Fibroblast of lung (primary cell): ENCODE results near the gene SFTPA2. TPM values are rescaled to one million over a fixed set of nuclear protein-coding genes. Genes with fewer than 3 reads are reported as not detected.
"Not testable (repeated sequence)": the region's sequence is repeated elsewhere in the genome, so short reads cannot be mapped to it uniquely, and the experiment has no call there.

Source experiments
- DNase-seq, 2 donors: peaks; one replicate each; pipeline versions ENCODE4 v3.0.0 to v3.0.0-alpha.2; 2010; ENCODE audit warnings: low read depth in 2 of 2
- H2AFZ ChIP-seq: 2 replicates; pipeline ENCODE4 v1.5.1; 2012; ENCODE audit warnings: low read length, control low read depth, inconsistent platforms
- H3K27ac ChIP-seq: 2 replicates; pipeline ENCODE4 v1.5.1; 2011; ENCODE audit warnings: low read length, control low read depth; ENCODE audit not compliant: insufficient read depth
- H3K27me3 ChIP-seq: 2 replicates; pipeline ENCODE4 v1.5.1; 2011; ENCODE audit warnings: mild to moderate bottlenecking, low read length; ENCODE audit not compliant: control insufficient read depth, insufficient read depth
- H3K36me3 ChIP-seq: 2 replicates; pipeline ENCODE4 v1.5.1; 2011; ENCODE audit warnings: low read length; ENCODE audit not compliant: control insufficient read depth, insufficient read depth
- H3K4me1 ChIP-seq: 2 replicates; pipeline ENCODE4 v1.5.1; 2011; ENCODE audit warnings: low read length; ENCODE audit not compliant: control insufficient read depth, insufficient read depth; ENCODE audit errors: extremely low read depth
- H3K4me2 ChIP-seq: 2 replicates; pipeline ENCODE4 v1.5.1; 2011; ENCODE audit warnings: low read length, control low read depth; ENCODE audit not compliant: insufficient read depth; ENCODE audit errors: extremely low read depth
- H3K4me3 ChIP-seq, 4 experiments: fragments of 200-600 bp in 1 of 4; sonication (generic) in 1 of 4; replicated peaks in 1 of 4; 2 replicates each; pipeline ENCODE4 v1.5.1; 2011 to 2016; ENCODE audit warnings: low read length in 4 of 4, low read depth in 3 of 4, mild to moderate bottlenecking in 3 of 4, control low read depth in 2 of 4, inconsistent platforms in 1 of 4, mixed read lengths in 1 of 4; ENCODE audit not compliant: insufficient read depth in 1 of 4; ENCODE audit errors: control extremely low read depth in 1 of 4
- H3K79me2 ChIP-seq: 2 replicates; pipeline ENCODE4 v1.5.1; 2012; ENCODE audit warnings: mild to moderate bottlenecking, low read length, inconsistent platforms; ENCODE audit not compliant: control insufficient read depth, insufficient read depth
- H3K9ac ChIP-seq: 2 replicates; pipeline ENCODE4 v1.5.1; 2011; ENCODE audit warnings: mild to moderate bottlenecking, low read length, control low read depth; ENCODE audit not compliant: insufficient read depth
- H3K9me3 ChIP-seq: 2 replicates; pipeline ENCODE4 v1.5.1; 2012; ENCODE audit warnings: low read depth, low read length; ENCODE audit not compliant: control insufficient read depth, insufficient read depth
- H4K20me1 ChIP-seq: 2 replicates; pipeline ENCODE4 v1.5.1; 2011; ENCODE audit warnings: low read length; ENCODE audit not compliant: control insufficient read depth, insufficient read depth; ENCODE audit errors: extremely low read depth
- CTCF ChIP-seq, 2 donors: IDR thresholded peaks in 1 of 2; conservative IDR thresholded peaks in 1 of 2; 1 replicate in 1 of 2; 2 replicates in 1 of 2; pipeline ENCODE4 v1.5.1; 2011 to 2012; ENCODE audit warnings: low read length in 2 of 2, control low read depth in 1 of 2, inconsistent platforms in 1 of 2, low read depth in 1 of 2, mild to moderate bottlenecking in 1 of 2
- EZH2 ChIP-seq: IDR thresholded peaks from 2 replicates; pipeline ENCODE4 v1.5.1; 2012; ENCODE audit warnings: low read length, control low read depth, mild to moderate bottlenecking; ENCODE audit errors: missing control alignments
- polyA plus RNA-seq, 2 donors: library from polyadenylated mRNA; depleted of rRNA in 1 of 2; stranded (reverse) in 1 of 2; unstranded in 1 of 2; fragments of >200 nt; gene quantifications; 2 replicates each; pipeline ENCODE4 v1.2.1, GENCODE V29; 2011 to 2012; ENCODE audit warnings: missing spikeins in 1 of 2
- total RNA-seq: library from RNA; depleted of rRNA; stranded (reverse); fragments of >200 nt; gene quantifications from 2 replicates; pipeline ENCODE4 v1.2.1, GENCODE V29; 2014

The SFTPA2 gene
- total and polyA plus RNA-seq, 2 donors (not counting 1 experiment from before 2014, with no cell fraction given): not detected

GRCh38 chr10:79583488-79584024 is 23.3 kb upstream of the SFTPA2 start:
- Histone ChIP-seq H3K9ac (no peak overlapping the region), H3K4me2 (no peak overlapping the region), H3K27ac (no peak overlapping the region), H3K4me1 (no peaks in the 10 kb centered on the region), H3K9me3 (no peaks in the 10 kb centered on the region), H3K79me2 (no peaks in the 10 kb centered on the region), H4K20me1 (no peaks in the 10 kb centered on the region), H2AFZ (no peak overlapping the region), H3K4me3 (no peak overlapping the region), H3K36me3 (no peaks in the 10 kb centered on the region), H3K27me3 (no peaks in the 10 kb centered on the region)
- no peak for DNase-seq
- TF ChIP-seq EZH2: no peak
- TF ChIP-seq CTCF (conservative IDR thresholded peaks at IDR 0.05 in 1 of 2, IDR thresholded peaks at IDR 0.05 in 1 of 2; ENCODE audit: low read depth in 1 of 2, low read length in 2 of 2): no peak

- not testable (repeated sequence) for H3K27me3 ChIP-seq, H3K9ac ChIP-seq, H3K27ac ChIP-seq, H3K79me2 ChIP-seq, H4K20me1 ChIP-seq, H3K9me3 ChIP-seq, H3K4me3 ChIP-seq, H2AFZ ChIP-seq, H3K4me1 ChIP-seq, H3K4me2 ChIP-seq, H3K36me3 ChIP-seq, DNase-seq
Observed at GRCh38 chr10:79582954-79583353, 22.7 kb upstream of the SFTPA2 start.

- no peaks in the 10 kb centered on the region for H3K9me3 ChIP-seq
- no peak overlapping the region for H2AFZ ChIP-seq
Observed at GRCh38 chr10:79582096-79582495, 21.9 kb upstream of the SFTPA2 start.

More at GRCh38 chr10:79582096-79582495, 21.9 kb upstream of the SFTPA2 start:
- no peaks in the 10 kb centered on the region for H3K27me3 ChIP-seq
- no peak overlapping the region for H3K9ac ChIP-seq
- H3K36me3 ChIP-seq: no peaks in the 10 kb centered on the region
- H3K79me2 ChIP-seq: no peaks in the 10 kb centered on the region
- no peaks in the 10 kb centered on the region for H3K4me1 ChIP-seq
- no peaks in the 10 kb centered on the region for H4K20me1 ChIP-seq
- TF ChIP-seq EZH2 (no peak), CTCF (conservative IDR thresholded peaks at IDR 0.05 in 1 of 2, IDR thresholded peaks at IDR 0.05 in 1 of 2; ENCODE audit: low read depth in 1 of 2, low read length in 2 of 2) (no peak)
- no peak overlapping the region for H3K4me3 ChIP-seq
- DNase-seq: no peak
- H3K27ac ChIP-seq: no peak overlapping the region
- H3K4me2 ChIP-seq: no peak overlapping the region
